Common myeloid progenitor, CD34-positive (primary cell): ENCODE measurements around the gene FNDC8.
A peak's percentile ranks its signal among the peaks of the same experiment; 100 is the strongest.

Experiments
- CTCF ChIA-PET: fragments of 350-600 bp; sonication (Branson Sonifier 250); formaldehyde crosslinking; loops from one replicate; lab custom pipeline; 2021; ENCODE audit warnings: antibody characterized with exemption; lab: Charles Lee
- POLR2A ChIA-PET: fragments of 350-600 bp; sonication (Branson Sonifier 250); formaldehyde crosslinking; loops from one replicate; lab custom pipeline; 2021; ENCODE audit warnings: antibody characterized with exemption; lab: Charles Lee
- DNase-seq, 3 donors: peaks; one replicate each; pipeline versions ENCODE4 v3.0.0 to v3.0.0-alpha.2; 2013
- H3K27ac ChIP-seq, 2 experiments: 1 replicate in 1 of 2; 2 replicates in 1 of 2; pipeline ENCODE4 v1.7.0; 2013; ENCODE audit warnings: inconsistent platforms in 2 of 2, low read length in 2 of 2, mild to moderate bottlenecking in 2 of 2, low read depth in 1 of 2, moderate library complexity in 1 of 2; ENCODE audit not compliant: severe bottlenecking in 2 of 2, insufficient read depth in 1 of 2, poor library complexity in 1 of 2
- H3K27me3 ChIP-seq, 5 experiments: replicated peaks in 2 of 5; 1 replicate in 3 of 5; 2 replicates in 2 of 5; pipeline versions ENCODE4 v1.6.1 to v1.7.0; 2013; ENCODE audit warnings: low read length in 4 of 5, mild to moderate bottlenecking in 2 of 5, moderate library complexity in 2 of 5, inconsistent platforms in 1 of 5; ENCODE audit not compliant: insufficient read depth in 5 of 5, control insufficient read depth in 4 of 5
- H3K36me3 ChIP-seq, 4 experiments: 1 replicate in 2 of 4; 2 replicates in 2 of 4; pipeline versions ENCODE4 v1.6.1 to v1.7.0; 2013; ENCODE audit warnings: low read length in 3 of 4, control low read depth in 1 of 4, mild to moderate bottlenecking in 1 of 4; ENCODE audit not compliant: control insufficient read depth in 4 of 4, insufficient read depth in 4 of 4
- H3K4me1 ChIP-seq, 4 experiments: 1 replicate in 3 of 4; 2 replicates in 1 of 4; pipeline versions ENCODE4 v1.6.1 to v1.7.1; 2013; ENCODE audit warnings: low read length in 3 of 4, mild to moderate bottlenecking in 3 of 4, control low read depth in 1 of 4, inconsistent platforms in 1 of 4, moderate library complexity in 1 of 4; ENCODE audit not compliant: control insufficient read depth in 4 of 4, insufficient read depth in 4 of 4; ENCODE audit errors: control extremely low read depth in 1 of 4
- H3K4me3 ChIP-seq, 7 experiments: 1 replicate in 4 of 7; 2 replicates in 3 of 7; pipeline versions ENCODE4 v1.5.1 to v1.7.0; 2013; ENCODE audit warnings: mild to moderate bottlenecking in 7 of 7, low read length in 6 of 7, moderate library complexity in 6 of 7, inconsistent platforms in 2 of 7, low read depth in 2 of 7, control low read depth in 1 of 7; ENCODE audit not compliant: insufficient read depth in 4 of 7, control insufficient read depth in 1 of 7; ENCODE audit errors: extremely low read depth in 1 of 7
- H3K9me3 ChIP-seq, 5 experiments: 1 replicate in 4 of 5; 2 replicates in 1 of 5; pipeline versions ENCODE4 v1.6.1 to v1.7.1; 2013; ENCODE audit warnings: low read length in 4 of 5, mild to moderate bottlenecking in 2 of 5, inconsistent platforms in 1 of 5, low read depth in 1 of 5, moderate library complexity in 1 of 5; ENCODE audit not compliant: control insufficient read depth in 4 of 5, insufficient read depth in 2 of 5; ENCODE audit errors: control extremely low read depth in 1 of 5
- WGBS: methylation state at CpG from one replicate; pipeline ENCODE4 v1.1.5; 2013; ENCODE audit not compliant: insufficient coverage; 5-methylcytosine and 5-hydroxymethylcytosine counted together

FNDC8 gene

GRCh38 chr17:35086931-35087573 is 34.4 kb upstream of the FNDC8 start:
- Histone ChIP-seq H3K36me3 (no peaks in the 10 kb centered on the region), H3K4me3 (peak overlapping the region in 3 of 7 experiments; percentile 85 to 95 (median 87)), H3K9me3 (no peaks in the 10 kb centered on the region), H3K27ac (no peak overlapping the region), H3K4me1 (peaks cover 12 to 40% (median 30%) of the 10 kb centered on the region in 4 experiments), H3K27me3 (no peaks in the 10 kb centered on the region)
- ChIA-PET POLR2A (interaction anchor here (1.0 to 1.5 kb wide), 3 partner anchors 22 to 106 kb away, joined by 3 to 6 read pairs (median 4); partner anchors contain the start of gene LIG3), CTCF (interaction anchor here (0.6 to 1.4 kb wide), 3 partner anchors 36 to 106 kb away, joined by 3 to 4 read pairs (median 4); no protein-coding TSS in a partner anchor)
- DNase-seq: no peak
- 98% methylated on average over 5 of the region's 8 CpGs for WGBS

- H3K9me3 ChIP-seq: no peaks in the 10 kb centered on the region
- H3K4me3 ChIP-seq: peak overlapping the region in 6 of 7 experiments; percentile 85 to 95 (median 91)
- no peaks in the 10 kb centered on the region for H3K27me3 ChIP-seq
- DNase-seq: peak in 1 of 3 donors; percentile 16
- H3K4me1 ChIP-seq: peaks cover 12 to 35% (median 27%) of the 10 kb centered on the region in 4 experiments
- H3K36me3 ChIP-seq: peaks cover 0 to 3% (median 0%) of the 10 kb centered on the region in 4 experiments
- POLR2A ChIA-PET: interaction anchor here (0.8 to 1.5 kb wide), 6 partner anchors 13 to 107 kb away, joined by 3 to 6 read pairs (median 4); partner anchors contain the start of genes LIG3 and RFFL
- peak overlapping the region; percentile 64 to 84 for H3K27ac ChIP-seq
- CTCF ChIA-PET: interaction anchor here (0.6 to 1.4 kb wide), 5 partner anchors 10 to 107 kb away, joined by 3 to 4 read pairs (median 4); no protein-coding TSS in a partner anchor
- 0% methylated on average over 5 of the region's 9 CpGs for WGBS
Observed at GRCh38 chr17:35087731-35088355, 33.6 kb upstream of the FNDC8 start.

- Histone ChIP-seq H3K36me3 (peaks cover 0 to 3% (median 0%) of the 10 kb centered on the region in 4 experiments), H3K4me1 (peaks cover 12 to 35% (median 27%) of the 10 kb centered on the region in 4 experiments), H3K27me3 (no peaks in the 10 kb centered on the region), H3K4me3 (peak overlapping the region; percentile 58 to 95 (median 90)), H3K9me3 (no peaks in the 10 kb centered on the region), H3K27ac (peak overlapping the region; percentile 64 to 84)
- ChIA-PET CTCF (interaction anchor here (1.0 to 1.4 kb wide), 3 partner anchors 9 to 65 kb away, joined by 3 to 4 read pairs (median 4); no protein-coding TSS in a partner anchor), POLR2A (interaction anchor here (0.8 to 1.5 kb wide), 6 partner anchors 13 to 108 kb away, joined by 3 to 6 read pairs (median 4); partner anchors contain the start of genes LIG3 and RFFL)
- WGBS: 0% methylated on average over 16 of the region's 26 CpGs
- DNase-seq: peak in 2 of 3 donors; percentile 61 to 70
Observed at GRCh38 chr17:35088356-35088880, 33.0 kb upstream of the FNDC8 start.

DNA sequence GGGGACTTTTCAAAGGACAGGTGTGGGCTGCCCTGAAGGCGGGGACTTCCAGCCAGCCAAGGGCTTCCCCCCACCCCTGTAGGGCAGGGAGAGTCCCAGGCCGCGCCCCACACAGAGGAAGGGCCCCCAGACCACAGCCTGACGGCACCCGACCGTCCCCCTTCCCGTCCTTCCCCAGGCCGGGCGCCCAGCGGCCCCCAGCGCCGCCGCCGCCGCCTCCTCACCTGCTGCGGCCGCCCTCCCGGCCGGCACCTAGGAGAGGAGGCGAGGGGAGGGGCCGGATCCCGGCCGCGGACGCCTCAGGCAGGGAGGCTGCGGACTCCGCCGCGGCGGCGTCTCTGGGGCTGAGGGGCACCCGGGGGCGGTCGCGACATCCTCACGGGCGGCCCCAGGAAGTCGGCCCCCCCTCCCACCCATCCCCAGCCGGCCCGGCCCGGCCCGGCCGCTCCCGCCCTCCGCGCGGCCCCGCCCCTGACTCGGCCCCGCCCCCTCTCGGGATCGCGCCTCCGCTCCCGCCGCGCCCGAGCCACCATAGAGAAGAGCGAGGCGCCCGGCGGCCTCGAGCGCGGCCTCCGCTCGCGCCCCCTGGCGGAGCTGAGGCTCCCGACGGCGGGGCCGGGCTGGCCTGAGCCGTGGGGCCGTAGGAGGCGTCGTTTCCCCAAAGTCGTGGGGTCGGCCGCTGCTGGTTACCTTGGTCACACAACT is 32.4 kb upstream of the FNDC8 start:
- CTCF ChIA-PET: interaction anchor here (1.0 to 2.6 kb wide), 20 partner anchors 7 to 98 kb away, joined by 3 to 31 read pairs (median 5); partner anchors contain the start of genes RAD51D and RFFL
- POLR2A ChIA-PET: interaction anchor here (0.7 to 1.5 kb wide), 6 partner anchors 25 to 108 kb away, joined by 3 to 6 read pairs (median 3); partner anchors contain the start of genes LIG3 and RFFL
- peak; percentile 78 to 90 (median 89) for DNase-seq

GRCh38 chr17:35089586-35090296 is 31.7 kb upstream of the FNDC8 start:
- H3K4me1 ChIP-seq: peaks cover 12 to 35% (median 27%) of the 10 kb centered on the region in 4 experiments
- POLR2A ChIA-PET: interaction anchor here (0.7 to 1.2 kb wide), 4 partner anchors 26 to 91 kb away, joined by 3 to 6 read pairs (median 3); partner anchors contain the start of gene RFFL
- whole genome bisulfite sequencing: 0% methylated on average over 15 of the region's 22 CpGs
- H3K4me3 ChIP-seq: peak overlapping the region; percentile 13 to 83 (median 67)
- H3K36me3 ChIP-seq: peaks cover 0 to 3% (median 1%) of the 10 kb centered on the region in 4 experiments
- peak; percentile 80 to 90 (median 88) for DNase-seq
- H3K27ac ChIP-seq: peak overlapping the region; percentile 72 to 81
- no peaks in the 10 kb centered on the region for H3K9me3 ChIP-seq
- no peaks in the 10 kb centered on the region for H3K27me3 ChIP-seq
- CTCF ChIA-PET: interaction anchor here (0.7 to 2.6 kb wide), 28 partner anchors 8 to 99 kb away, joined by 3 to 31 read pairs (median 4); partner anchors contain the start of genes RAD51D and RFFL

More for the DNA sequence above, 32.4 kb upstream of the FNDC8 start:
- Histone ChIP-seq H3K27ac (peak overlapping the region; percentile 72 to 84), H3K9me3 (no peaks in the 10 kb centered on the region), H3K36me3 (peaks cover 0 to 3% (median 0%) of the 10 kb centered on the region in 4 experiments), H3K27me3 (no peaks in the 10 kb centered on the region), H3K4me1 (peaks cover 12 to 35% (median 27%) of the 10 kb centered on the region in 4 experiments), H3K4me3 (peak overlapping the region; percentile 58 to 95 (median 90))
- WGBS: 0% methylated on average over 43 of the region's 80 CpGs
